Astrocyte (in vitro differentiated cells and primary cell): Measurements from ENCODE around the gene ADARB2.

Experiments
- EZH2 ChIP-seq: IDR thresholded peaks from 2 replicates; pipeline ENCODE4 v1.6.1; 2012; ENCODE audit warnings: mild to moderate bottlenecking, low read length, inconsistent platforms; ENCODE audit not compliant: insufficient read depth
- TF ChIP-seq, protein P1 (sequence below): IDR thresholded peaks from 2 replicates; pipeline ENCODE4 v1.5.1; 2011; ENCODE audit warnings: low read depth, mild to moderate bottlenecking, inconsistent platforms, low read length, moderate library complexity; ENCODE audit not compliant: insufficient read depth

DNA sequence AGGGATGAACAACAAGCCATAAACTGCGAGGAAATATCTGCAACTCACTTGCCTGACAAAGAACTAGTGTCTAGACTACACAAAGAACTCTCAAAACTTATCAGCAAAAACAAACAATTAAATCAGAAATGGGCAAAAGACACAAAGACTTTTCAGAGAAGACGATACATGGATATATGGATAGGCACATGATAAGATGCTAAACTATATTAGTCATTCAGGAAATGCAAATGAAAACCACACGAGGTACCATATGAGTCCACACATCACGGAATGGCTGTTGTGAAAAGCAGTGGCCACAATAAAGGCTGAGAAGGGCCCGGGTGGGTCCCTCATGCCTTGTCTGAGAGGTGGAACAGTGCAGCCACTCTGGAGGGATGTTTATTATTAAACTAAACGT, 413.4 kb downstream of the ADARB2 start:
- TF ChIP-seq, protein P1, sequence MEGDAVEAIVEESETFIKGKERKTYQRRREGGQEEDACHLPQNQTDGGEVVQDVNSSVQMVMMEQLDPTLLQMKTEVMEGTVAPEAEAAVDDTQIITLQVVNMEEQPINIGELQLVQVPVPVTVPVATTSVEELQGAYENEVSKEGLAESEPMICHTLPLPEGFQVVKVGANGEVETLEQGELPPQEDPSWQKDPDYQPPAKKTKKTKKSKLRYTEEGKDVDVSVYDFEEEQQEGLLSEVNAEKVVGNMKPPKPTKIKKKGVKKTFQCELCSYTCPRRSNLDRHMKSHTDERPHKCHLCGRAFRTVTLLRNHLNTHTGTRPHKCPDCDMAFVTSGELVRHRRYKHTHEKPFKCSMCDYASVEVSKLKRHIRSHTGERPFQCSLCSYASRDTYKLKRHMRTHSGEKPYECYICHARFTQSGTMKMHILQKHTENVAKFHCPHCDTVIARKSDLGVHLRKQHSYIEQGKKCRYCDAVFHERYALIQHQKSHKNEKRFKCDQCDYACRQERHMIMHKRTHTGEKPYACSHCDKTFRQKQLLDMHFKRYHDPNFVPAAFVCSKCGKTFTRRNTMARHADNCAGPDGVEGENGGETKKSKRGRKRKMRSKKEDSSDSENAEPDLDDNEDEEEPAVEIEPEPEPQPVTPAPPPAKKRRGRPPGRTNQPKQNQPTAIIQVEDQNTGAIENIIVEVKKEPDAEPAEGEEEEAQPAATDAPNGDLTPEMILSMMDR = no peak
- no peak for TF ChIP-seq EZH2
